GM12878 (cell line): ENCODE data around the gene AMMECR1. TPM values are rescaled to one million over a fixed set of nuclear protein-coding genes. Genes with fewer than 3 reads are reported as not detected.

ENCODE experiments used
- ATAC-seq: fragments of 200-7000 bp; cut with Tn5 transposase; 3 replicates; pipeline ENCODE4 v1.9.1; 2020; ENCODE audit warnings: mild to moderate bottlenecking, moderate library complexity
- BruUV-seq: library from RNA; stranded (reverse); fragments of 400-500 nt; replicated peaks from 2 replicates; lab custom pipeline; 2021; lab: Mats Ljungman, UMichigan
- CTCF ChIA-PET: fragments of 300-600 bp; sonication (Branson Sonifier 250); formaldehyde crosslinking; extraction: SDS; loops from one replicate; lab custom pipeline; 2021; ENCODE audit warnings: inconsistent platforms; lab: Yijun Ruan, JAX
- POLR2A ChIA-PET: fragments of 350-600 bp; formaldehyde crosslinking; extraction: SDS; loops from one replicate; lab custom pipeline; 2021; ENCODE audit warnings: inconsistent platforms; lab: Charles Lee
- RAD21 ChIA-PET: fragments of 300-600 bp; sonication (Branson Sonifier 250); formaldehyde crosslinking; loops from one replicate; lab custom pipeline; 2023; ENCODE audit warnings: antibody characterized with exemption; ENCODE audit not compliant: unreplicated experiment; lab: Charles Lee
- SMC1A ChIA-PET: fragments of 300-600 bp; sonication (Branson Sonifier 250); formaldehyde crosslinking; loops from one replicate; lab custom pipeline; 2023; ENCODE audit not compliant: unreplicated experiment, uncharacterized antibody; lab: Charles Lee
- DNase-seq: peaks from one replicate; pipeline ENCODE4 v3.0.0-alpha.2; 2011; ENCODE audit warnings: low read depth, low spot score
- FAIRE-seq: peaks from 3 replicates; lab custom pipeline; 2011; peaks lifted over from hg19 to GRCh38; lab: Jason Lieb, UNC
- H2AFZ ChIP-seq: 2 replicates; pipeline ENCODE4 v1.6.0; 2011; ENCODE audit warnings: low read depth, low read length, control low read depth; ENCODE audit not compliant: control insufficient read depth
- H3K27ac ChIP-seq: 2 replicates; pipeline ENCODE4 v1.5.1; 2011; ENCODE audit warnings: control low read depth; ENCODE audit not compliant: control insufficient read depth, insufficient read depth
- H3K27me3 ChIP-seq, 2 experiments: replicated peaks in 1 of 2; 2 replicates each; pipeline versions ENCODE4 v1.6.0 to v1.6.1; 2011; ENCODE audit warnings: low read length in 1 of 2; ENCODE audit not compliant: control insufficient read depth in 2 of 2, insufficient read depth in 2 of 2
- H3K36me3 ChIP-seq, 2 experiments: 2 replicates each; pipeline ENCODE4 v1.5.1; 2011; ENCODE audit warnings: low read length in 1 of 2; ENCODE audit not compliant: control insufficient read depth in 2 of 2, insufficient read depth in 2 of 2
- H3K4me1 ChIP-seq: 2 replicates; pipeline ENCODE4 v1.6.1; 2011; ENCODE audit warnings: mild to moderate bottlenecking, low read length, moderate library complexity, mixed read lengths; ENCODE audit not compliant: control insufficient read depth, insufficient read depth
- H3K4me2 ChIP-seq: 2 replicates; pipeline ENCODE4 v1.6.0; 2011; ENCODE audit warnings: control low read depth; ENCODE audit not compliant: control insufficient read depth, insufficient read depth
- H3K4me3 ChIP-seq: fragments of 200-600 bp; sonication (generic); 2 replicates; pipeline ENCODE4 v1.5.1; 2016
- H3K79me2 ChIP-seq: 2 replicates; pipeline ENCODE4 v1.6.0; 2011; ENCODE audit warnings: low read length; ENCODE audit not compliant: control insufficient read depth, insufficient read depth
- H3K9ac ChIP-seq: 2 replicates; pipeline ENCODE4 v1.8.0; 2011; ENCODE audit warnings: low read length, control low read depth, mixed read lengths; ENCODE audit not compliant: control insufficient read depth, insufficient read depth
- H3K9me3 ChIP-seq: replicated peaks from 3 replicates; pipeline ENCODE4 v1.5.1; 2011; ENCODE audit warnings: mild to moderate bottlenecking, low read length; ENCODE audit not compliant: control insufficient read depth, insufficient read depth
- H4K20me1 ChIP-seq: 2 replicates; pipeline ENCODE4 v1.6.0; 2011; ENCODE audit not compliant: control insufficient read depth, insufficient read depth
- ATF2 ChIP-seq: IDR thresholded peaks from 2 replicates; pipeline ENCODE4 v1.6.1; 2012; ENCODE audit warnings: low read length, inconsistent platforms
- HCFC1 ChIP-seq: fragments of 150-350 bp; IDR thresholded peaks from 2 replicates; pipeline ENCODE4 v1.6.1; 2014; ENCODE audit warnings: low read length
- MTA3 ChIP-seq: IDR thresholded peaks from 2 replicates; pipeline ENCODE4 v1.6.1; 2012; ENCODE audit warnings: low read length, inconsistent platforms, borderline replicate concordance
- RELA ChIP-seq: fragments of 450-650 bp; IDR thresholded peaks from 2 replicates; pipeline ENCODE4 v1.8.0; 2014; ENCODE audit warnings: borderline replicate concordance; ENCODE audit not compliant: partially characterized antibody
- STAT1 ChIP-seq: fragments of 450-650 bp; conservative IDR thresholded peaks from 2 replicates; pipeline ENCODE4 v1.6.1; 2014; ENCODE audit warnings: antibody characterized with exemption, mild to moderate bottlenecking
- TCF3 ChIP-seq: IDR thresholded peaks from 2 replicates; pipeline ENCODE4 v1.6.1; 2012; ENCODE audit warnings: low read depth, mild to moderate bottlenecking, low read length, borderline replicate concordance; ENCODE audit not compliant: insufficient read depth
- WGBS: methylation state at CpG from one replicate; pipeline ENCODE4 v1.1.6; 2016; ENCODE audit warnings: low lambda C conversion rate; ENCODE audit not compliant: insufficient replicate concordance, insufficient coverage; ENCODE audit errors: missing lambda C conversion rate; 5-methylcytosine and 5-hydroxymethylcytosine counted together
- in situ Hi-C: fragments of 300-500 bp; cut with MboI; formaldehyde crosslinking; loops from 9 replicates; pipeline ENCODE4 v1.14.3; 2018; ENCODE audit warnings: mixed read lengths
- intact Hi-C: fragments of 100-400 bp; cut with micrococcal nuclease; formaldehyde crosslinking; loops from one replicate; pipeline ENCODE4 v1.14.2; 2022; ENCODE audit not compliant: unreplicated experiment
- polyA plus RNA-seq, 11 experiments: library from polyadenylated mRNA; depleted of rRNA in 4 of 11; unstranded in 6 of 11; stranded (reverse) in 5 of 11; fragments of >200 nt; fragmentation: Nextera tagmentation in 4 of 11; fragmentation: Illumina TruSeq in 1 of 11; extraction: Ambion mirVana in 4 of 11; extraction: Trizol in 1 of 11; gene quantifications; 1 replicate in 1 of 11; 2 replicates in 10 of 11; pipeline versions ENCODE4 v1.2.1 to v1.2.3, GENCODE V29; 2011 to 2016; ENCODE audit warnings: inconsistent platforms in 2 of 11, missing spikeins in 2 of 11, low read depth in 1 of 11
- total RNA-seq, 4 experiments: library from RNA; depleted of rRNA in 3 of 4; stranded (reverse); fragments of >200 nt in 3 of 4; fragmentation: Illumina TruSeq in 1 of 4; extraction: Trizol in 1 of 4; gene quantifications; 2 replicates each; pipeline versions ENCODE4 v1.2.1 to v1.2.3, GENCODE V29; 2013 to 2021

AMMECR1 gene
- total and polyA plus RNA-seq, 10 of the 15 experiments (the other 5 are each of a cell fraction or from before 2014, with no cell fraction given), result 4.9 to 25.6 (median 10.7) TPM

- intact Hi-C loops, result no loop called here
- Histone ChIP-seq H3K36me3 (no peaks in the 10 kb centered on the region), H4K20me1 (no peaks in the 10 kb centered on the region), H3K4me1 (no peaks in the 10 kb centered on the region), H3K4me3 (no peak overlapping the region), H3K9me3 (no peaks in the 10 kb centered on the region), H3K9ac (no peak overlapping the region), H3K4me2 (no peak overlapping the region), H3K27me3 (no peaks in the 10 kb centered on the region), H3K27ac (no peak overlapping the region), H3K79me2 (no peaks in the 10 kb centered on the region), H2AFZ (no peak overlapping the region)
- ChIA-PET RAD21 (interaction anchor here (1.2 kb wide), 1 partner anchor 199 kb away, joined by 3 read pairs; no protein-coding TSS in a partner anchor), SMC1A (interaction anchor here (1.2 kb wide), 1 partner anchor 38 kb away, joined by 3 read pairs; no protein-coding TSS in a partner anchor), CTCF (interaction anchor here (0.9 kb wide), 1 partner anchor 191 kb away, joined by 4 read pairs; no protein-coding TSS in a partner anchor), POLR2A (no interaction called here)
- ATAC-seq (no peak), DNase-seq (no peak), FAIRE-seq (no peak)
- TF ChIP-seq TCF3 (no peak), RELA (no peak), STAT1 (no peak), ATF2 (no peak), HCFC1 (no peak), MTA3 (no peak)
- in situ Hi-C loops, result no loop called here
- 0% methylated on average over 1 of the region's 1 CpG for WGBS
- BruUV-seq, result no TSS peak
These were observed 41.4 kb upstream of the AMMECR1 start for GRCh38 chrX:110359273-110359672.
